HT-29 (cell line): Measurements from ENCODE around the gene IRF8. TPM values are rescaled to one million over a fixed set of nuclear protein-coding genes. Genes with fewer than 3 reads are reported as not detected.
"Not testable (repeated sequence)": the region's sequence is repeated elsewhere in the genome, so short reads cannot be mapped to it uniquely, and the experiment has no call there.

Experiments
- DNase-seq: peaks from one replicate; pipeline ENCODE4 v3.0.0-alpha.2; 2015; ENCODE audit warnings: low spot score
- total RNA-seq: library from RNA; depleted of rRNA; stranded (reverse); fragments of >200 nt; shearing (Covaris generic); gene quantifications from 2 replicates; pipeline ENCODE4 v1.2.3, GENCODE V29; 2014; rRNA removed

IRF8 gene, protein sequence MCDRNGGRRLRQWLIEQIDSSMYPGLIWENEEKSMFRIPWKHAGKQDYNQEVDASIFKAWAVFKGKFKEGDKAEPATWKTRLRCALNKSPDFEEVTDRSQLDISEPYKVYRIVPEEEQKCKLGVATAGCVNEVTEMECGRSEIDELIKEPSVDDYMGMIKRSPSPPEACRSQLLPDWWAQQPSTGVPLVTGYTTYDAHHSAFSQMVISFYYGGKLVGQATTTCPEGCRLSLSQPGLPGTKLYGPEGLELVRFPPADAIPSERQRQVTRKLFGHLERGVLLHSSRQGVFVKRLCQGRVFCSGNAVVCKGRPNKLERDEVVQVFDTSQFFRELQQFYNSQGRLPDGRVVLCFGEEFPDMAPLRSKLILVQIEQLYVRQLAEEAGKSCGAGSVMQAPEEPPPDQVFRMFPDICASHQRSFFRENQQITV
- 0.23 TPM in 1 of 2 replicates, not detected in the other for total RNA-seq

GRCh38 chr16:85898521-85899442, at the start of gene IRF8:
TSS of gene IRF8 (plus strand) at chr16:85899162. CDS start at chr16:85903016, 3,854 bp downstream.
- DNase-seq = no peak

GRCh38 chr16:85849388-85849787, 49.6 kb upstream of the IRF8 start:
- no peak for DNase-seq

GRCh38 chr16:85850344-85850880, 48.5 kb upstream of the IRF8 start:
- no peak for DNase-seq

- no peak for DNase-seq
These were observed 47.8 kb upstream of the IRF8 start for GRCh38 chr16:85851034-85851785.

DNA sequence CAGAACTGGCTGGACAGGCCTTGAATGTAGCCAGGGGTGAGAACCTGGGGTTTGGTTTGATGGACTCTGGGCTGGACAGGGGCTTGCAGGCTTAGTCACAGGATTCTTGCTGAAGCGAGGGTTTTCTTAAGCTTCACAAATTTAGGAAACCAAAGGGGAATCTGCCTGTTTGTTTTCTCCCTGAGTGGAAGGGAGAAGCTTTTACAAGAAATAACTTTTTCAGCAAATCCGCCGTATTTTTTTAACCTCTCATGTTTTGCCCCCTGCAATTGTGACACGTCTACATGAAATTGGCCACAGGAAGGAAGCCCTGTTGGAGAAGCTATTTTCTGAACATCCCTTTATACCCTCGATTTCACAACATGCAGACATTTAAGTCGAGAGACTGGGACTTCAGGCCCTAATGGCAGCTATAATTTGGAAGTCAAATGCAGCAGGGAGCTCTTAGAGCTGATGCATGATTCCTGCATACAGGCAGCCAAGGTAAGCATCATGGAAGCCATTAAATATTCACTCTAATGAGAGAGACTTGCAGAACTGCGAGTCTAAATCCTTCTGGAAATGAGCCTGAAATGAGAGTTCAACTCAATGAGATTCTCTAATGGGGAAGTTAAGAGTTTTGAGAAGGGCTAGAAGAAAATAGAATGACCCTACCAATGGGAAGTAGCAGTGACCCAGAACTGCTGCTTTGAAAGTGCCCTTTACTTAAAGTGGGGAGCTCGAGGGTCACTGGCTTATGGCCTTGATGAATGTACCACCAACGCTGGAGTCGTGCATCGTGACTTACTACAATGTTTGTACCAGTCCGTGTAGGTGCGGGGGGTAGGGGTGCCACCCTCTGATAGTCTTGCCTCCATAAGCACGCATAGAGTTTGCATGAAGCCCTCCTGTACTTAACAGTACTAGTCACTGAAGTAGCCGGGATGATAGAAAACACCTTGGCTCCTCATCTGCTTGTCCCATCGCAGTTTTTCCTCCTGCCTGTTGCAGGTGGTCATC, 45.1 kb upstream of the IRF8 start:
- no peak for DNase-seq

- DNase-seq = no peak
These were observed 44.0 kb upstream of the IRF8 start for GRCh38 chr16:85854935-85855334.

- DNase-seq = no peak
These were observed 42.9 kb upstream of the IRF8 start for GRCh38 chr16:85856079-85856478.

- DNase-seq = no peak
These were observed 42.4 kb upstream of the IRF8 start for GRCh38 chr16:85856585-85856984.

- DNase-seq = no peak
These were observed 41.6 kb upstream of the IRF8 start for GRCh38 chr16:85857406-85857805.

DNA sequence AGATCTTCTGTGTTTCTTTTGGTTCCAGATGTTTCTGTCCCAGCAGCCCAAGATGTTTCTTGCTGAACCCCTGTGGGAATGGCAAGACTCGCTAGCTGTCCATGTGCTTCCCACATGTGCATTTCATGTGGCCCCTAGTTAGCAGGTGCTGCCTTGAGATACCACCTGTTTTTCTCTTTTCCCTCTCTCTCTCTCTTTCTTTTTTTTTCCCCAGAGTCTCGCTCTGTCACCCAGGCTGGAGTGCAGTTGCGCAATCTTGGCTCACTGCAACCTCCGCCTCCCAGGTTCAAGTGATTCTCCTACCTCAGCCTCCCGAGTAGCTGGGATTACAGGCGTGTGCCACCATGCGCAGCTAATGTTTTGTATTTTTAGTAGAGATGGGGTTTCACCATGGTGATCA, 40.4 kb upstream of the IRF8 start:
- not testable (repeated sequence) for DNase-seq

- no peak for DNase-seq
These were observed 39.8 kb upstream of the IRF8 start for GRCh38 chr16:85858984-85859817.

DNA sequence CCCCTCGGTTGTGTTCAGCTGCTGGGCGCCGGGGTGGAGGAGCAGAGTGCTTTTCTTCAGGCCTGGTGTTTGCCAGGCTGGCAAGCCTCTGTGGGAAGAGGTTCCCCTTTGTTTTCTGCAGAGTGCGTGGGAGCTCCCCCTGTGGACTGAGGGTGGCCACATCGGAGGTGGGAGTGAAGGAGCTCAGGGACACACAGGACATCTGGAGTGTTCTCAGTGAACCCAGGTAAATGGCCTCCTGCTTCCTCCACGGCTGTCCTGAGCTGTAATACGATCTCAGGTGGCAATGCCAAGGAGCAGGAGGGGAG, 39.2 kb upstream of the IRF8 start:
- DNase-seq = no peak

- DNase-seq = no peak
These were observed 38.4 kb upstream of the IRF8 start for GRCh38 chr16:85860413-85861094.

GRCh38 chr16:85861095-85861825, 37.7 kb upstream of the IRF8 start:
- DNase-seq = no peak

GRCh38 chr16:85862476-85863383, 36.2 kb upstream of the IRF8 start:
- no peak for DNase-seq

GRCh38 chr16:85863384-85863774, 35.6 kb upstream of the IRF8 start:
- no peak for DNase-seq

- no peak for DNase-seq
These were observed 34.0 kb upstream of the IRF8 start for GRCh38 chr16:85864965-85865364.
